ENCODE data around the gene PTH1R. TPM values are rescaled to one million over a fixed set of nuclear protein-coding genes. Genes with fewer than 3 reads are reported as not detected.

Gene PTH1R
- polyA plus RNA-seq, 3 donors, result not detected

- no peaks in the 10 kb centered on the region for H4K20me1 ChIP-seq (ENCODE audit: insufficient read depth, low read length)
- H3K4me1 Mint-ChIP-seq, result peaks cover 22% of the 10 kb centered on the region
- TF ChIP-seq CTCF (IDR thresholded peaks at IDR 0.05), result no peak
- peak overlapping the region in 1 of 7 donors; percentile 38 for H3K27ac Mint-ChIP-seq
- no CpG with 5 or more reads among the region's 6 CpGs for WGBS (ENCODE audit: insufficient coverage)
- intact Hi-C loops (cut with micrococcal nuclease), result no loop called here
- peaks cover 9 to 18% of the 10 kb centered on the region in 2 donors for H3K4me1 ChIP-seq (ENCODE audit: control insufficient read depth in 1 of 2, insufficient read depth in 2 of 2, low read length in 2 of 2)
- no peak overlapping the region for H2AFZ ChIP-seq (ENCODE audit: insufficient read depth, low read depth, low read length, poor library complexity, severe bottlenecking)
- DNase-seq, result no peak
- peaks cover 3 to 19% of the 10 kb centered on the region in 2 donors for H3K27me3 ChIP-seq (ENCODE audit: control insufficient read depth in 2 of 2, insufficient read depth in 2 of 2, low read length in 2 of 2)
- H3K36me3 ChIP-seq (replicated peaks in 1 of 2; ENCODE audit: control insufficient read depth in 1 of 2, insufficient read depth in 2 of 2, low read length in 2 of 2), result no peaks in the 10 kb centered on the region
- H3K36me3 Mint-ChIP-seq, result no peaks in the 10 kb centered on the region
- H3K4me2 ChIP-seq (replicated peaks; ENCODE audit: extremely low read depth, low read length, poor library complexity, severe bottlenecking), result no peak overlapping the region
- no peaks in the 10 kb centered on the region for H3K9me3 ChIP-seq (replicated peaks in 1 of 2; ENCODE audit: control insufficient read depth in 1 of 2, insufficient read depth in 1 of 2, low read length in 2 of 2)
- H3K4me3 Mint-ChIP-seq, result no peak overlapping the region
- H3K27me3 Mint-ChIP-seq (ENCODE audit: low read depth in 3 of 3), result peaks cover 27 to 46% (median 31%) of the 10 kb centered on the region in 3 donors
- H3K4me3 ChIP-seq (replicated peaks in 1 of 3; ENCODE audit: low read depth in 2 of 3, low read length in 3 of 3), result no peak overlapping the region
- H3K9me3 Mint-ChIP-seq, result peaks cover 0 to 3% (median 0%) of the 10 kb centered on the region in 7 donors
- H3K27ac ChIP-seq (ENCODE audit: low read depth in 1 of 2, low read length in 2 of 2), result no peak overlapping the region
- H3K79me2 ChIP-seq (ENCODE audit: insufficient read depth, low read length), result no peaks in the 10 kb centered on the region
- H3K9ac ChIP-seq (ENCODE audit: insufficient read depth, low read length, poor library complexity, severe bottlenecking), result no peak overlapping the region
Observed at GRCh38 chr3:46900356-46900755, 22.8 kb downstream of the PTH1R start.

- no peak overlapping the region for H3K27ac ChIP-seq (ENCODE audit: low read depth in 1 of 2, low read length in 2 of 2)
- H3K9me3 ChIP-seq (replicated peaks in 1 of 2; ENCODE audit: control insufficient read depth in 1 of 2, insufficient read depth in 1 of 2, low read length in 2 of 2), result no peaks in the 10 kb centered on the region
- DNase-seq, result no peak
- H2AFZ ChIP-seq (ENCODE audit: insufficient read depth, low read depth, low read length, poor library complexity, severe bottlenecking), result no peak overlapping the region
- H3K27me3 ChIP-seq (ENCODE audit: control insufficient read depth in 2 of 2, insufficient read depth in 2 of 2, low read length in 2 of 2), result peaks cover 3 to 19% of the 10 kb centered on the region in 2 donors
- H3K4me1 Mint-ChIP-seq, result peaks cover 21% of the 10 kb centered on the region
- TF ChIP-seq CTCF (IDR thresholded peaks at IDR 0.05), result no peak
- H3K79me2 ChIP-seq (ENCODE audit: insufficient read depth, low read length), result no peaks in the 10 kb centered on the region
- H3K36me3 ChIP-seq (replicated peaks in 1 of 2; ENCODE audit: control insufficient read depth in 1 of 2, insufficient read depth in 2 of 2, low read length in 2 of 2), result no peaks in the 10 kb centered on the region
- H3K27me3 Mint-ChIP-seq (ENCODE audit: low read depth in 3 of 3), result peaks cover 27 to 40% (median 30%) of the 10 kb centered on the region in 3 donors
- WGBS (ENCODE audit: insufficient coverage), result 86% methylated on average over 3 of the region's 3 CpGs
- H3K4me3 Mint-ChIP-seq, result no peak overlapping the region
- no peaks in the 10 kb centered on the region for H3K36me3 Mint-ChIP-seq
- H3K9me3 Mint-ChIP-seq, result peaks cover 0 to 3% (median 0%) of the 10 kb centered on the region in 7 donors
- H3K9ac ChIP-seq (ENCODE audit: insufficient read depth, low read length, poor library complexity, severe bottlenecking), result no peak overlapping the region
- H4K20me1 ChIP-seq (ENCODE audit: insufficient read depth, low read length), result no peaks in the 10 kb centered on the region
- H3K4me1 ChIP-seq (ENCODE audit: control insufficient read depth in 1 of 2, insufficient read depth in 2 of 2, low read length in 2 of 2), result peaks cover 9 to 18% of the 10 kb centered on the region in 2 donors
- no peak overlapping the region for H3K4me2 ChIP-seq (replicated peaks; ENCODE audit: extremely low read depth, low read length, poor library complexity, severe bottlenecking)
- no peak overlapping the region for H3K27ac Mint-ChIP-seq
- intact Hi-C loops (cut with micrococcal nuclease), result no loop called here
- no peak overlapping the region for H3K4me3 ChIP-seq (replicated peaks in 1 of 3; ENCODE audit: low read depth in 2 of 3, low read length in 3 of 3)
Observed at GRCh38 chr3:46901061-46901460, 23.5 kb downstream of the PTH1R start.
